Measurements from ENCODE around the gene SLC17A1.

- TF ChIP-seq, protein P1, sequence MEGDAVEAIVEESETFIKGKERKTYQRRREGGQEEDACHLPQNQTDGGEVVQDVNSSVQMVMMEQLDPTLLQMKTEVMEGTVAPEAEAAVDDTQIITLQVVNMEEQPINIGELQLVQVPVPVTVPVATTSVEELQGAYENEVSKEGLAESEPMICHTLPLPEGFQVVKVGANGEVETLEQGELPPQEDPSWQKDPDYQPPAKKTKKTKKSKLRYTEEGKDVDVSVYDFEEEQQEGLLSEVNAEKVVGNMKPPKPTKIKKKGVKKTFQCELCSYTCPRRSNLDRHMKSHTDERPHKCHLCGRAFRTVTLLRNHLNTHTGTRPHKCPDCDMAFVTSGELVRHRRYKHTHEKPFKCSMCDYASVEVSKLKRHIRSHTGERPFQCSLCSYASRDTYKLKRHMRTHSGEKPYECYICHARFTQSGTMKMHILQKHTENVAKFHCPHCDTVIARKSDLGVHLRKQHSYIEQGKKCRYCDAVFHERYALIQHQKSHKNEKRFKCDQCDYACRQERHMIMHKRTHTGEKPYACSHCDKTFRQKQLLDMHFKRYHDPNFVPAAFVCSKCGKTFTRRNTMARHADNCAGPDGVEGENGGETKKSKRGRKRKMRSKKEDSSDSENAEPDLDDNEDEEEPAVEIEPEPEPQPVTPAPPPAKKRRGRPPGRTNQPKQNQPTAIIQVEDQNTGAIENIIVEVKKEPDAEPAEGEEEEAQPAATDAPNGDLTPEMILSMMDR (IDR thresholded peaks at IDR 0.05), result no peak
- TF ChIP-seq POLR2A (IDR thresholded peaks at IDR 0.05), result no peak
Measured at GRCh38 chr6:25755483-25755882, 76.4 kb downstream of the SLC17A1 start.
